ENCODE results near the gene APH1B. TPM values are rescaled to one million over a fixed set of nuclear protein-coding genes. Genes with fewer than 3 reads are reported as not detected.
A peak's percentile ranks its signal among the peaks of the same experiment; 100 is the strongest.

Gene APH1B
- total and polyA plus RNA-seq, 9 of the 15 experiments (the other 6 are each of a cell fraction or from before 2014, with no cell fraction given): 5.1 to 9.7 (median 7.0) TPM

GRCh38 chr15:63254991-63255390 lies 22.4 kb upstream of the APH1B start:
- in situ Hi-C loops (cut with MboI) (no loop called here), intact Hi-C loops (cut with micrococcal nuclease) (no loop called here)
- H3K27ac ChIP-seq (ENCODE audit: extremely low read depth, low read depth, low read length): no peak overlapping the region
- H3K9me1 ChIP-seq (ENCODE audit: control insufficient read depth, insufficient read depth, low read length): no peaks in the 10 kb centered on the region
- no peak for TF ChIP-seq YBX1 (IDR thresholded peaks at IDR 0.05)
- no peak for TF ChIP-seq SETDB1 (IDR thresholded peaks at IDR 0.05; ENCODE audit: low read length)
- no peak for TF ChIP-seq SP1 (CRISPR knock-in tag; IDR thresholded peaks at IDR 0.05)
- TF ChIP-seq POLR2AphosphoS2 (IDR thresholded peaks at IDR 0.05; ENCODE audit: low read length): no peak
- TF ChIP-seq SIRT6 (IDR thresholded peaks at IDR 0.05; ENCODE audit: low read depth, low read length): no peak
- no peak for TF ChIP-seq RNF2 (IDR thresholded peaks at IDR 0.05)
- TF ChIP-seq ZNF766 (CRISPR knock-in tag; conservative IDR thresholded peaks at IDR 0.05): no peak
- TF ChIP-seq CREBBP (IDR thresholded peaks at IDR 0.05; ENCODE audit: low read depth, low read length): no peak
- no peak for TF ChIP-seq MTF1 (CRISPR knock-in tag; IDR thresholded peaks at IDR 0.05; ENCODE audit: borderline replicate concordance)
- TF ChIP-seq IFI16 (CRISPR knock-in tag; IDR thresholded peaks at IDR 0.05): no peak
- TF ChIP-seq PYGO2 (tag; IDR thresholded peaks at IDR 0.05): no peak
- TF ChIP-seq ZNF311 (CRISPR knock-in tag; IDR thresholded peaks at IDR 0.05): no peak
- no peak for TF ChIP-seq ZNF561 (CRISPR knock-in tag; conservative IDR thresholded peaks at IDR 0.05)
- TF ChIP-seq ZNF239 (CRISPR knock-in tag; IDR thresholded peaks at IDR 0.05): no peak
- no peak for TF ChIP-seq KAT8 (IDR thresholded peaks at IDR 0.05; ENCODE audit: low read depth)
- TF ChIP-seq PATZ1 (CRISPR knock-in tag; IDR thresholded peaks at IDR 0.05; ENCODE audit: borderline replicate concordance): no peak
- peaks cover 56% of the 10 kb centered on the region; the same call in 2 of the 3 replicates for H3K36me3 ChIP-seq (ENCODE audit: control insufficient read depth, insufficient read depth, low read length)
- no peaks in the 10 kb centered on the region for H3K27me3 ChIP-seq (ENCODE audit: control insufficient read depth in 2 of 2, insufficient read depth in 2 of 2, low read length in 2 of 2)
- FAIRE-seq (peak; percentile 35), DNase-seq (ENCODE audit: extremely low read depth in 1 of 4, low spot score in 3 of 4) (no peak), ATAC-seq (no peak)
- no peaks in the 10 kb centered on the region for H4K20me1 ChIP-seq (replicated peaks; ENCODE audit: control insufficient read depth, insufficient read depth, low read length)
- H3K4me1 ChIP-seq (replicated peaks in 1 of 2; ENCODE audit: control insufficient read depth in 2 of 2, insufficient read depth in 2 of 2, low read length in 2 of 2): no peaks in the 10 kb centered on the region
- no peak overlapping the region for H3K4me3 ChIP-seq
- 73% methylated on average over 2 of the region's 2 CpGs for WGBS (ENCODE audit: insufficient coverage, low coverage, missing lambda C conversion rate)
- no peaks in the 10 kb centered on the region; the same call in 2 of the 3 replicates for H3K79me2 ChIP-seq (ENCODE audit: control insufficient read depth, insufficient read depth, low read length)
- POLR2A ChIA-PET: interaction anchor here (1.2 to 1.3 kb wide), 2 partner anchors 99 to 898 kb away, joined by 3 to 6 read pairs; no protein-coding TSS in a partner anchor
- no peak overlapping the region for H2AFZ ChIP-seq (ENCODE audit: low read depth, low read length)
- H3K9me3 ChIP-seq (replicated peaks; ENCODE audit: control insufficient read depth, insufficient read depth, low read depth, low read length): no peaks in the 10 kb centered on the region
- BruUV-seq (replicated peaks): no TSS peak
- no peak overlapping the region for H3K4me2 ChIP-seq (ENCODE audit: insufficient read depth, low read length)
- no peak overlapping the region for H3K9ac ChIP-seq (ENCODE audit: insufficient read depth in 1 of 2, low read depth in 2 of 2, low read length in 2 of 2)
- CTCF ChIA-PET (ENCODE audit: low intra/inter-chr PET ratio): no interaction called here
